Kidney epithelial cell (primary cell): ENCODE data around the gene RBMS1. TPM values are rescaled to one million over a fixed set of nuclear protein-coding genes. Genes with fewer than 3 reads are reported as not detected.

Source experiments
- DNase-seq: peaks from one replicate; pipeline ENCODE4 v3.0.0-alpha.2; 2010; ENCODE audit warnings: low read depth
- H3K27me3 ChIP-seq: 2 replicates; pipeline ENCODE4 v1.6.0; 2011; ENCODE audit warnings: low read length; ENCODE audit not compliant: control insufficient read depth, insufficient read depth
- H3K36me3 ChIP-seq: 2 replicates; pipeline ENCODE4 v1.5.1; 2011; ENCODE audit warnings: low read length; ENCODE audit not compliant: control insufficient read depth, insufficient read depth
- H3K4me3 ChIP-seq: 2 replicates; pipeline ENCODE4 v1.5.1; 2011; ENCODE audit warnings: low read depth, mild to moderate bottlenecking, control low read depth, low read length
- total RNA-seq: library from RNA; depleted of rRNA; stranded (reverse); fragments of >200 nt; gene quantifications from 2 replicates; pipeline ENCODE4 v1.2.3, GENCODE V29; 2015
- TF ChIP-seq, protein P1 (sequence below): IDR thresholded peaks from 2 replicates; pipeline ENCODE4 v1.5.1; 2011; ENCODE audit warnings: mild to moderate bottlenecking, moderate library complexity, low read length, control low read depth, inconsistent platforms; ENCODE audit not compliant: insufficient read depth, poor library complexity, severe bottlenecking

The RBMS1 gene
- total RNA-seq, 1 donor from 2014 or later, result 52.5 TPM

DNA sequence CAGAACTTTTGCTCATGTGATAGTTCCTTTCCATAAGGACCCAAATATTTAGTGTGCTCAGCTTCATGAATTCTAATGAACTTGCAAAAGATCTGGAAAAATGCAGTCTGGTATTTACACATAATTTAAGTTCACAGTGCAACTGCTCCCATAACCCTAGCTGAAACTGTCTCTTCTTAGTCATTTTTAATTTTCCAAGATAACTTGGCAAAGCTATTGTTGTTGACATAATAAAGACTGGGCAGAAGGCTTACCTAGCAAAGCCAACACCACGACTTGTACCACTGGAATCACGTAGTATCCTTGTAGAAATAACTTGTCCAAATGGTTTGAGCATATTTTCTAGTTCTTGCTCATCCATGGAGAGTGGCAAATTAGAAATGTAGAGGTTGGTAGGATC, 190.5 kb downstream of the RBMS1 start:
- H3K27me3 ChIP-seq, result no peaks in the 10 kb centered on the region
- no peaks in the 10 kb centered on the region for H3K36me3 ChIP-seq
- DNase-seq, result no peak
- no peak overlapping the region for H3K4me3 ChIP-seq
- TF ChIP-seq, protein P1, sequence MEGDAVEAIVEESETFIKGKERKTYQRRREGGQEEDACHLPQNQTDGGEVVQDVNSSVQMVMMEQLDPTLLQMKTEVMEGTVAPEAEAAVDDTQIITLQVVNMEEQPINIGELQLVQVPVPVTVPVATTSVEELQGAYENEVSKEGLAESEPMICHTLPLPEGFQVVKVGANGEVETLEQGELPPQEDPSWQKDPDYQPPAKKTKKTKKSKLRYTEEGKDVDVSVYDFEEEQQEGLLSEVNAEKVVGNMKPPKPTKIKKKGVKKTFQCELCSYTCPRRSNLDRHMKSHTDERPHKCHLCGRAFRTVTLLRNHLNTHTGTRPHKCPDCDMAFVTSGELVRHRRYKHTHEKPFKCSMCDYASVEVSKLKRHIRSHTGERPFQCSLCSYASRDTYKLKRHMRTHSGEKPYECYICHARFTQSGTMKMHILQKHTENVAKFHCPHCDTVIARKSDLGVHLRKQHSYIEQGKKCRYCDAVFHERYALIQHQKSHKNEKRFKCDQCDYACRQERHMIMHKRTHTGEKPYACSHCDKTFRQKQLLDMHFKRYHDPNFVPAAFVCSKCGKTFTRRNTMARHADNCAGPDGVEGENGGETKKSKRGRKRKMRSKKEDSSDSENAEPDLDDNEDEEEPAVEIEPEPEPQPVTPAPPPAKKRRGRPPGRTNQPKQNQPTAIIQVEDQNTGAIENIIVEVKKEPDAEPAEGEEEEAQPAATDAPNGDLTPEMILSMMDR, result no peak

DNA sequence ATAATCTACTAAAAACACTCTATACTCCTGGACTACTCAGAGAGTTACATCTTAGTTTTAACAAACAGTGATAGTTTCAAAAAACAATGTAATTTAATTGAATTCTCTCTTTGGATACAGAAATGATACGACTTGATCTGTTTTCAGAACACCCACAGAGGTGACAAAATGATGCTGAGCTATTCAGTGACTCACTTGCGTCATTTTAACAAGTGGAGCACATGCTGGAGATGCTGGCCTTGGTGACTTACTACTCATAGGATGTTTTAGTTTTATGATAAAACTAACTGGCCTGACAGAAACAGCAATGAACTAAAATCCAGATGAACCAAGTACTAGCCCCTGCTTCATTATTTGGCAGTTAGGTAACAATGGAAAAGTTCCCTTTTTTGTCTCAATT, 192.2 kb downstream of the RBMS1 start:
- Histone ChIP-seq H3K36me3 (no peaks in the 10 kb centered on the region), H3K4me3 (no peak overlapping the region), H3K27me3 (no peaks in the 10 kb centered on the region)
- DNase-seq, result no peak
- TF ChIP-seq, protein P1, result no peak

- Histone ChIP-seq H3K36me3 (no peaks in the 10 kb centered on the region), H3K4me3 (no peak overlapping the region), H3K27me3 (no peaks in the 10 kb centered on the region)
- no peak for DNase-seq
- TF ChIP-seq, protein P1, result no peak
Observed at GRCh38 chr2:160300203-160300602, 193.4 kb downstream of the RBMS1 start.

- no peak overlapping the region for H3K4me3 ChIP-seq
- no peaks in the 10 kb centered on the region for H3K36me3 ChIP-seq
- TF ChIP-seq, protein P1, result no peak
- H3K27me3 ChIP-seq, result no peaks in the 10 kb centered on the region
- DNase-seq, result no peak
Observed at GRCh38 chr2:160299540-160299939, 194.1 kb downstream of the RBMS1 start.

GRCh38 chr2:160298960-160299359, 194.6 kb downstream of the RBMS1 start:
- no peaks in the 10 kb centered on the region for H3K36me3 ChIP-seq
- TF ChIP-seq, protein P1, result no peak
- no peaks in the 10 kb centered on the region for H3K27me3 ChIP-seq
- no peak for DNase-seq
- no peak overlapping the region for H3K4me3 ChIP-seq

GRCh38 chr2:160295519-160296207, 197.9 kb downstream of the RBMS1 start:
- Histone ChIP-seq H3K27me3 (no peaks in the 10 kb centered on the region), H3K36me3 (no peaks in the 10 kb centered on the region), H3K4me3 (no peak overlapping the region)
- DNase-seq, result no peak
- TF ChIP-seq, protein P1, result no peak
